Stimulated activated CD4-positive, alpha-beta T cell treated with anti-CD3 and anti-CD28 coated beads, Interleukin-12 subunit alpha, Interleukin-12 subunit beta, amount 100 ng/mL, for 24 hours (primary cell): ENCODE measurements around the gene LILRA1.
"Not testable (repeated sequence)": the region's sequence is repeated elsewhere in the genome, so short reads cannot be mapped to it uniquely, and the experiment has no call there.

Source experiments
- DNase-seq, 2 experiments: peaks; one replicate each; pipeline ENCODE4 v3.0.0-alpha.2; 2020; ENCODE audit warnings: low read depth in 2 of 2

Gene LILRA1

GRCh38 chr19:54593445-54593844 is at the start of gene LILRA1:
LILRA1 (plus strand) TSS chr19:54593632; CDS start chr19:54594245, 613 bp downstream.
- DNase-seq: not testable (repeated sequence)

GRCh38 chr19:54548806-54549205 is 44.6 kb upstream of the LILRA1 start:
- no peak for DNase-seq

GRCh38 chr19:54549224-54549623 is 44.2 kb upstream of the LILRA1 start:
- no peak for DNase-seq

GRCh38 chr19:54551293-54551692 is 42.1 kb upstream of the LILRA1 start:
- DNase-seq: no peak

GRCh38 chr19:54551950-54552912 is 41.2 kb upstream of the LILRA1 start:
- DNase-seq: no peak

- DNase-seq: no peak
These were observed 40.5 kb upstream of the LILRA1 start for GRCh38 chr19:54552913-54553310.

GRCh38 chr19:54554006-54554405 is 39.4 kb upstream of the LILRA1 start:
- DNase-seq: no peak

- DNase-seq: no peak
These were observed 38.5 kb upstream of the LILRA1 start for GRCh38 chr19:54554896-54555295.

- DNase-seq: no peak
These were observed 37.2 kb upstream of the LILRA1 start for GRCh38 chr19:54556194-54556593.

- no peak for DNase-seq
These were observed 35.1 kb upstream of the LILRA1 start for GRCh38 chr19:54558339-54558738.

GRCh38 chr19:54560881-54561385 is 32.5 kb upstream of the LILRA1 start:
- no peak for DNase-seq

- DNase-seq: no peak
These were observed 31.6 kb upstream of the LILRA1 start for GRCh38 chr19:54561840-54562239.

GRCh38 chr19:54563206-54563605 is 30.2 kb upstream of the LILRA1 start:
- DNase-seq: not testable (repeated sequence)

GRCh38 chr19:54570316-54570715 is 23.1 kb upstream of the LILRA1 start:
- DNase-seq: no peak

- not testable (repeated sequence) for DNase-seq
These were observed 21.5 kb upstream of the LILRA1 start for GRCh38 chr19:54571715-54572615.

GRCh38 chr19:54572696-54573311 is 20.6 kb upstream of the LILRA1 start:
- no peak for DNase-seq

- DNase-seq: no peak
These were observed 20.0 kb upstream of the LILRA1 start, which contains the start of gene LILRA2 for GRCh38 chr19:54573330-54573872. LILRA2 (plus strand) TSS chr19:54573790; CDS start chr19:54573879, 89 bp downstream.

GRCh38 chr19:54574051-54574450 is 19.4 kb upstream of the LILRA1 start:
- DNase-seq: no peak

- DNase-seq: no peak
These were observed 18.8 kb upstream of the LILRA1 start for GRCh38 chr19:54574527-54575056.

GRCh38 chr19:54575205-54575604 is 18.2 kb upstream of the LILRA1 start:
- DNase-seq: not testable (repeated sequence)

- DNase-seq: no peak
These were observed 16.9 kb upstream of the LILRA1 start for GRCh38 chr19:54576411-54576976.
